NOMO-1 treated with DMSO at 0.1 percent for 48 hours (cell line): ENCODE results near the gene FILIP1.
"Not testable (repeated sequence)": the region's sequence is repeated elsewhere in the genome, so short reads cannot be mapped to it uniquely, and the experiment has no call there.

Experiments used
- DNase-seq: peaks from one replicate; lab custom pipeline; 2025; ENCODE audit not compliant: unreplicated experiment; lab: John Stamatoyannopoulos, UW

The FILIP1 gene

DNA sequence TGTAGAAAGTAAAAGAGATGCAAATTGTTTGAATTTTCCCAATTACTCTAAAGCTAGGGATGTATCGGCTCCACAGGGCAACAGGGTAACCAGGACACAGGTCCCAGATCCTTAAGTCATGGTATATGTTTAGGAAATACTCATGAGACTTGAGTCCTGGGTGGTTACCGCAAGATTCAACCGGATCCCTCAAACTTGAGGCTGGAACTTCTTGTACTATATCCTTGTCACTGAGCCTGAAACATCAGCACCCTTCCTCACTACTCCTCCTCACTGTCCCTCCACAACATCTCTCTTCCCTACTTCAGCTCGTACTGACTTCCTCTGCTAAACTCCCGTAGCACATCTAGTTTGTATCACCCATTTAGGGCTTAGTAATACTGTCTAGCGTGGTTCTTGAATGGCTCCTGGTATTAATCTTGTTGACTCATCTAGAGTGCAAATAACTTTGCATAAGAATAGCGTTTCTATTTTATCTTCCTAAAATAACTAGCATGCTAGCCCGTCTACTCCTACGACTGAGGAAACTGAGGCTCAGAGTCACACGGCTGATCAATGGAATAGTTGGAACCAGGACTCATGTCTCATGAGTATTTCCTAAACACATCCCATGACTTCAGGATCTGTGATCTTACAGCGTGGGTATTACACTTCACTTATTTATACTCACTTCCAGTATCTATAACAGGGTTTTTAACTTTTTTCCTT, 72.1 kb downstream of the FILIP1 start:
- DNase-seq = no peak

DNA sequence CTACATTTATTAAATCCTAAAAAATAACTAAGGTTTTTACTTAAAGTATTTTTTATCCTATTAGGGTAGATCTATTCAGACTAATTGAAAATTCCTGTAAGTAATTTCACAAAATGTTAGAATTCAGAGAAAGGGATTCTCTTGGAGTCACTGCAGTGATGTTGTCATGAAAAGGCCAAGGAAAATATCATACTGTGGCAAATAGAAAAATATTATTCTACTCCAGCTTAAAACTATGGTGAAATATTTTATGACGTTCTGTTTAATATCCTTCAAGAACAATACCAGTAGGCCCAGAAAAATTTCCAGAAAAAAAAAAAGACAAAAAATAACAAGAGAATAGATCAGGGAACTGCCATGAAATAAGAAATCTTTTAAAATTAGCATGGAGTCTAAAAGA, 73.6 kb downstream of the FILIP1 start:
- DNase-seq = no peak

DNA sequence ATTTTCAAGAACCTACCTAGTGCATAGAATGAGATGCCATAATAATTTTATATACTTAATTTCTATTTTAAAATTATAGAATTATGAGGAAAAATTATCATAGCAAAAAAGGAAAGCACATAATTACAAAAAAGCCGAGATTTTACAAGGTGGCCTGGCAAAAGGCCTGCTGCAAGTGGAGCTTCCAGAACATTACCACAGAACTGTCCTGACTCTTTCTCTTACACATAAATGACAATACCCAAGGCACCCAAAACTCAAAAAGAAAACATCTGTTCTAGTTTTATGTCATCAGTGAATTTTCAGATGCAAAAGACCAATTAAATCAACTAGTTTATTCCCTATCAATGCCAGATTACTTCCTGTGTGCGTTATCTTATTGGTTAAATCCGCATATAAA, 74.2 kb downstream of the FILIP1 start:
- DNase-seq = no peak

DNA sequence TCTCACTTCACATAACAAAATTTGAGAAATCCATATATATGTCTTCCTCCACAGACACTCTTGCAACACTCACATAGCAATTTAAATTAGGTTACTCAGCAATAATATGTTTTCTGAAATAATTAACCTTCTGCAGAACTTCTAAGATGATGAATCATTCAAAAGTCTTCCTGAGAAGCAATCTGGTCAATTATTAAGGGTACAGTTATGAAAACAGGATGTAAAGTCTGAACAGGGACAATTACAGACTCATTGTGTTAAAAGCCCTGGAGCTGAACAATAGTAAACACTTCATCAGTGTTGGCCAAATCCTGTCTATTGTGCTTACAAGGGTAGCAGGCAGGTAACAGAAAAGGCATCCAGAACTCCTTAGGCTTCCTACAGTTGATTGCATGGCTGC, 75.4 kb downstream of the FILIP1 start:
- peak; percentile 71 for DNase-seq

DNA sequence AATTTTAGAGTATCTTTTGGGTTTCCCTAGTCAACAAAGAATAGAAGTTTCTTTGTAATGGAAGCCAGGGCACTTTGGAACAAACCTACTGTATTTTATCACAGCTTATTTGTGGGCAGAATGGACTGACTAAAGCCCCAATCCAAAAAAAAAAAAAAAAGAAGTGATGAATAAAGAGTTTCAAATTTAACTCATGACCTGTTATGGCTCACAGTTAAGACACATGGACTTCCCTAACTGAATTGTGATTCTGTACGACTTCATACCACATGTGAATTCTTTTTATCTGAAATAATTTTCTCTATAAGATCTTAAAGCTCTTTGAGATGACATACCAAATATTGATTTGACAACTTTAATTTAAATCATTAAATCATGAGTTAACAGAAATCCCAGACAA, 77.2 kb downstream of the FILIP1 start:
- DNase-seq = no peak

DNA sequence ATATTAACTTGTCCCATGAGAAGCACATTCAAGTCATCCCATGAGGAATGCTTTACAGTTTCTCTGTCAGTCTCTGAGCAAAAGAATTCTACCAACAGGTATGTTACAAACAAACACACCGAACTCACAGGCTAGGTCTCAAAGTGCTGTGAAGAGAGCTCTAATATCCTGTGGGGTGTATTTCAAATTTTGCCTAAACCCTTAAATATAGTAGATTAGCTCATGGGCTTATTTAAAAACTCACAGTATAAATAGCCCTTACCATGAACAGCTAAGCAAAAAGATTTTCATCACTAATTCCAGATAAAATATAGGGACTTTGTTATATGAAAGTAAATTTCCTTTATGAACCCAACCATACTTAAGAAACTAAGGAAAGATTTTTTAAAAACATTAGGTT, 77.8 kb downstream of the FILIP1 start:
- no peak for DNase-seq

DNA sequence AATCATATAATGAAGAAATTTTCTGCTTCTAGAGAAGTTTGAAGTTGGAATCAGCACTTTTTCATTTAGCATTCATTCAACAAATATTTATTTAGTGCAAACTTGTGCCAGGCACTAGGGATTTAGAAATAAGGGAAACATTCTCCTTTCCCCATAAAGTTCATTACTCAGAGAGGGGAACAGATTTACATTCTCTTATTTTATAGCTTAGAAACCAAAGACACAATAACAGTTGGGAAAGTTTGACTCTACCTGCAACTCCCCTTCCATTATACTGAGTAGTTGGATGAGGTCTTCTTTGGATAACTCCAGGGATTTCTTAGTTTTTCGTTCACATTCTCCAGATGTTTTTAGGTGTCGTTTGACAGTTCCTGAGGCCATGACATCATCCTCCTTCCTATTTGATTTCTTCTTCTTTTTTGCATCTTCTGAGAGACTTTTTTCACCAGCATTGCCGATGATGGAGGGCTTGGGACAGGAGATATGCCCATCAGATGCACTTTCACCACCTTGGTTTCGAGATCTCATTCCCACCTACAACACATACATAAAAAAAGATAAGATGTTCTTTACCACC, 79.1 kb downstream of the FILIP1 start:
- DNase-seq = no peak

DNA sequence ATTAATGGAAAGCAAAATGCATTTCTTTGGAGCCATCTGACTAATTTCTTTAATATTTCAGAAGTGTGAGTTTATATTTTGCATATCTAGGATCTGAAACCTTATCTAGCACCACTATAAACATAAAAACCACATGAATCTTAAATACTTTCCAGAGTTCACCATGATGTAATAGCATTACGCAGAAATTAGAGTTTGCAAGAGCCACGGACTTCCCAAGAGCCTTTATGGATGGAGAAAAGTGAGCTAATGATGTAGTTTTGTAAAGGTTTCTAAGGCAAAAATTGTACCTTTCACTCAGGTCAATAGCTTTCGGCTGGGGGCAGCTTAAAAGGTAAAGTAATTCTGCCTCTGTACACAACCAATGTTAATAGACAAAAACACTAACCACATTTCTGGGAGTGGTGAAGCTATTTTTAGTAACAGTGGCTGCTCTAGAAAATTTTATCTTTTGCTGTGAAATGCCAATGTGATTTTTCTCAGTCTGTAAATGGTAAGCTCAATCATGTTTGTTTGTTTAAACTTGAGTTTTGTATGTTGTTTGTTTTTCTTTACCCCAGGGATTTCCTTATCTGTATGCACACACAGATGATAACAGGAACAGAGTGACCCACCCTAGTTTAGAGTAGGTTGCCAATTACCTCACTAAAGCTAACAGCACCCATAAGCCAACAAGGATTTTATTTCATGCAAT, 80.5 kb downstream of the FILIP1 start:
- no peak for DNase-seq

DNA sequence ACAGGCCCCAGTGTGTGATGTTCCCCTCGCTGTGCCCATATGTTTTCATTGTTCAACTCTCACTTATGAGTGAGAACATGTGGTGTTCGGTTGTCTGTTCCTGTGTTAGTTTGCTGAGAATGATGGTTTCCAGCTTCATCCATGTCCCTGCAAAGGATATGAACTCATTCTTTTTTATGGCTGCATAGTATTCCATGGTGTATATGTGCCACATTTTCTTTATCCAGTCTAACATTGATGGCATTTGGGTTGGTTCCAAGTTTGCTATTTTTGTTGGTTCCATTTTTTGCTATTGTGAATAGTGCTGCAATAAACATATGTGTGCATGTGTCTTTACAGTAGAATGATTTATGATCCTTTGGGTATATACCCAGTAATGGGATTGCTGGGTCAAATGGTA, 83.0 kb downstream of the FILIP1 start:
- DNase-seq = not testable (repeated sequence)

DNA sequence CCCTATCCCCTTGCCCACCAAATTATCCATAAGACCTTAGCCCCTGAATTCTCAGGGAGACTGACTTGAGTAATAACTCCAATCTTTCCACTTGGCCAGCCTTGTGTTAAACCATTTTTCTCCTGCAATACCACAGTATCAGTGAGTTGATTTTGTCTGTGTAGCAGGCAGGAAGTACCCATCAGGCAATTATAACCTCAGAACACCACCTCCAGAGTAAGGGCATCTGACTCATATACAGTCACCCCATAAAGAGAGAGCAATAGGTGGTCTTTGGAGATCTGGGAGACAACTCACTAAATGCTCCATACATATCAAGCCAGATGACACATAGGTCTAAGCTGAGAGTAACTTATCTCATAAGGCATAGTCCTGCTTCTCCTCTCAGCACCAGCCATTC, 83.7 kb downstream of the FILIP1 start:
- DNase-seq = no peak

DNA sequence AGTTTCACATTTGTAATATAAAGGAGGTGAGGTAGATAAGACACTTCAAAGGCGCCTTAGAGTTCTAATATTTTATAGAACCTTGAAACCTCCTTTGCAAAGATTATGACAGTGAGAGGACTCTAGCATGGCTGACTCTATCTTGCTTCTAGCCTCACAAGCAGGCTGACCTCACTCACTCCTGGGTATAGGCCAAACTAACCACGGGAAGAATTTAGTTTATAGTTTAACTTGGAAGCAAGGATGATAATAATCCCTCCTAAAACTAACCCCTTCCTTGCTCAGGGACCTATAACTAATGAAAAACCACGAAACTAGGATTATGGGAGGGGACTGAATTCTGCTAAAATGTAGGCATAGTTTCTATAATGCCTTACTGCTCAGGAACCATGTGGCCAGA, 84.3 kb downstream of the FILIP1 start:
- no peak for DNase-seq

DNA sequence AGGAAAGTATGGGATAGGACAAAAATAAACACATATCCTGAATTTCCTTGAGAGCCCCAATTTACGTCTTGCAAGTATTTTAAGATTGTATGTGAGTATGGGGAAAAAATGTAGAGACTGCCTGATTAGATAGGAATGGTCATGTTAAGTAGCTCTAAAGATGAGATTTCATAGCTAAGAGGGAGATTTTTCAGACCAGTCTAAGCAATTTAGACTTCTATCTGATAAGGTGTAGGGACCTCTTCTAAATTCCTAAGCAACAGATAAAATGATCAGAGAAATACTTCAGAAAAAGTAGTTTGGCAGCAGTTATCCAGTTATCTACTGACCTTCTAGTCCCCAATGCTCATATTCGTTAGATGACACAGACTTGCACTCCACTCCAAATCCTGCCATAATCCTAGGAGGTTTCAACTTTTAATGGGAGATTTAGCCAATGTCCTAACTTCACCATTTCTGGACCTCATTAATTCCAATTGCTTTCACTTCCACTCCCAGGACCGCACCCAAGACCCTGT, 90.0 kb downstream of the FILIP1 start:
- DNase-seq = no peak

DNA sequence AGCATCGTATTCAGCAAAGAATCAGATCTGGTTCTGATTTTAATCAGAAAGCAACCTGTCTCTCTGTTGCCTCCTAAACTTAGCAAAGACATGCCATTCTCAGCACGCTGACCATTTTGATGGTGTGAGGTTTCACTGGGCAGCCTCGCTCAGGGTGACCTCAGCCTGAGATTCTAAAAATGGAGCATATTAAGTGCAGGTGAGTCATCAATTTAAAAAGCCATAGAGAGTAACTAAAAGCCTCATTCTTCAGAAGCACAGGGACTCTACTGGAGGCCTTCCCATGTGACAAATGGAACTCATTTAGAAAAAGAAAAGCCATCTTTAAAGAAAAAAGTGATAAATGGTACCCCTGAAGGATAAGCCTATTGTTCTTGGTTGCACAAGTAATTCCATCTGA, 91.3 kb downstream of the FILIP1 start:
- DNase-seq = no peak

DNA sequence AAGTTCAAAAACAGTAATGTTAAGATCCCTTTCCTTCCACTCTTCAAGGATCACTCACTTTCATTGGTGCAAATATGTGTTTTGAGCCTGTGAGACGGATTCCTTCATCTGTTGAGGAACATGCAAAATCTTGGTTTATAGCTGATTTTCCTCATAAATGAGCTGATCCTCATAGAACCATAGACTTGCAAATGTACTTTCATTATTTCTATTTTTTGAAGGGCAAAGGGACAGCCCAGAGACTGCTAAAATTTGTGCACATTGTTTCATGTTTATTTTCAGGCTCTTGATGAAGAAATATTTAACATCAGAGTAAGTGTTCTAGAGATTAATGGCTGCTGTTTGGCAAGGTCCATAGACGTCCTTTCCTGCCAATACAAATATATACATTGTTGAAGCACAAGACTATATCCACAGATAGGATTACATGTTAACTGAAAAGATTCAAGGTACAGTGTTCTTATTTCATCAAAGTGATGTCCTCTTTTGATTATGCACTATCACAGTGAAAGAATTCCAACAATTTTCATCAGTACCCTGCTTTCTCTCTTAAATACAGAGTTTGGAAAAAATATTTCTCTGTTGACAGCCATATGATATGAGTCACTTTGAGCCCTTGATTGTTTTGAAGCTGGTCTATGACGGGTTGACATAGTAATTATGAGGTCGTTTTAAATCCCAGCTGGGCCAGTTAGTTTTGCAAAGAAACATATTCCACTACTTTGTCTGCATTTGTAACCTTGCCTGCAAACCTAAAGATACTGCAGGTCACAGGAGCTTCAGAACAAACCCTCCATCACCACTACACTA, 95.7 kb downstream of the FILIP1 start:
- DNase-seq = no peak

DNA sequence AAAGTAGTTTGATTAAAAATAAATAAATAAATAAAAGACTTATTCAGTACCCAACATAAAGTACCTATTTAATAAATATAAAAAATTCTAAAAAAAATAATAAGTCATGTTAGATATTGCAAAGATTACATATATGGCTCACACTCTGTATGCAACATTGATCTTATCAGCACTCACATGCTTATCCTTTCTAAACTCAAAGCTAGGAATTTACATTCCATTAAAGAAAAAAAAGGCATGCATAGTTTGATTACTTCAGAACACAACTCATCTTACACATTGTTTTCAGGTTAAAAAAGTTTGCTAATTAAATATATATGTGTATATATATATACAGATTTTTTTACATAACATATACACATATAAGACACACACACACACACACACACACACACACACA, 96.4 kb downstream of the FILIP1 start:
- no peak for DNase-seq

DNA sequence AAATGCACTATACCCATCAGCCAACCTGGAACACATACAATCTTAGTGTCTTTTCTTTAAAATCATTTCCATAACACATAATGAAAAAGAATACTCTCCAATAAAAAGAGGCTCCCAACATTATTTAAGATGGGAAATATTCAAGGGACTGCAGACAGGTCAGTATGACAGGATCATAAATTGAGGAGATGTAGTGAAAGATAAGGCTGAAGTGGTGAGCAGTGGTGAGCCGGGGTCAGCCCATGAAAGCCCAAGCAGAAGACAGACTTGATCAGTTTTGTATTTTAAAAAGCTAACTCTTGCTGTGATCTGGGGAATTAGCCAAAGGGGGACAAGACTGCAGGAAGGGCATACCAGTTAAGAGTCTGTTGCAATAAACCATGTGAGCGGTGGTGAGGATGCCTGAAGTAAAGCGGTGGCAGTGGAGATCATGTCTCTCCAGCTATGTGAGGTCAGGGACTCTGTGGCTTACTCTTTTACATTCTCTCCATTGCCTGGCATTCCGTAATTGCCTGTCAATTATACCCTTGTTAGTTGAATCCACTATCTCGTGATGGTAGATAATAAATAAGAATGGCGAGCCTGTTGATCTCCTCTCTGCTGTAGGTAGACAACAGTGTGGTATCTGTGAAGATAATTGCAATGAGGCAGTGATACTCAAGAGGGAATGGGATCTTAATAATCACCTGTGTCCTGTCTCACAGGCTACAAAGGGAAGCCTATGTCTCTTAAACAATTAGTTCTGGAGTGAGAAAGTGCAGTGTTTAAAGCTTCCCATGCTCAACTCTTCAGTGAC, 97.4 kb downstream of the FILIP1 start:
- DNase-seq = no peak

DNA sequence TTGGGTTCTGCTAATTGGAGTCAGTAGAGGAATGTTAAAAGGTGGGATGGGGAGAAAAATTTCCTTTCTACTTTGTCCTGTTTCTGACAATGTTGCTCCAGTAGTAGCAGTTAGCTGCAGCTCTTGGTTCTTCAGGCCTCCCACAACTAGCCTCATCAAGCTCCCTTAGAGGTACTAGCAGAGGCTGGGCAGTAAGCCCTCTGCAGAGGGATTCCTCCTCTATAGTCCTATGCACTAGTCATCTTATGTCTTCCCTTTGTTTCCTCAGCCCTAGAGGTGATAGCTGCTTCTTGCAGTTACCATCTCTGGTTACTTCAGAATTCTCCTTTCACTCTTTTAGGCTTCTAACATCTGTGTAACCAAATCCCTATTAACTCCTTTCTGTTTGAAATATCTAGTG, 99.8 kb downstream of the FILIP1 start:
- no peak for DNase-seq

DNA sequence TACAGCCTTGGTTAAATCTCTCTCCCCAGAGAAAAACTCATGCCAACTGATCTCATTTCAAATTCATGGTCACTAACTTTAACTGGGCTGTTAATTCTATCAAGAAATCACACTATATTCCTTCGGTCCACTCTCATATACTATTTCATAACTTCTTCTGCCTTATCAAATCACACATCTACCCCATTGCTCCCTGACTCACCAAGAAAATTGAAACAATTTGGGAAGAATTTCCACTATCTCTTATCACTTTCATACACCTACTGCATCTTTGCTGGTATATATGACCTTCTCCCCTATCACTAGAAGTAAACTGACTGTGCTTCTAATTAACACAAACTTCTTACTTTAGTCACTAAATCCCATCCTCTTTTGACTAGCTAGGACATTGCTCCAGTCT, 102.3 kb downstream of the FILIP1 start:
- no peak for DNase-seq

DNA sequence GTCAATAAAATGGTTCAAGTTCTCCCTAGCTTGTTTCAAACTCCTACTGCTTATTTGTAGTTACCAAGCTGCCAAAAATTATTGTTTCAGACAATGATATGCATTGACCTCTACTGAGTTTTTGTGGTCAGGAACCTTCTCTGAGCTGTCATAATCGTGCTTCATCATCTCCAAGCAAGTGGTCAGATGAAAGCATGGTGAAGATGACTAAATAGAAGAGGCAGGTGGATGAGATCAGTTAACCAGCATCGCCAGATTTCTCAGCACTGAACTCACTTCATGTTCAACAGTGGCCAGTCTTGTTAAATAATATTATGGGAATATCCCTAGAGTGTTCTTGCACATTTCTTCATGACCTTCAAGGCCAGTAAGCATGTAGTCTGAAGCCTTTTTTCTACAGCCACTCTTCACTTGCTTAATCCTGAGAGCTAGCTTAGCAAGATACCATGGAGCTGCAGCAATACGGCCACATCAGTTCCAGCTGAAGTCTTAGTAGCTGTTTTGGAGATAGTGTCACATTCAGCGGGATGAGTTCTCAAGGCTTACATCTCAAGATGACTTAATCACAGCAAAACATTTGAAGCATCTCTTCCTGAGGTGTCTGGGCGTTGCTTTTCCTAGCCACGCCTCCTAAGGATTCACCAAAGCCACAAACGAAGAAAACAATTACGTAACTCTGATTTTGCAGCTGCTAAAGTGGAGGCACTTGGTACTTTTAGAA, 107.4 kb downstream of the FILIP1 start:
- DNase-seq = peak; percentile 5

DNA sequence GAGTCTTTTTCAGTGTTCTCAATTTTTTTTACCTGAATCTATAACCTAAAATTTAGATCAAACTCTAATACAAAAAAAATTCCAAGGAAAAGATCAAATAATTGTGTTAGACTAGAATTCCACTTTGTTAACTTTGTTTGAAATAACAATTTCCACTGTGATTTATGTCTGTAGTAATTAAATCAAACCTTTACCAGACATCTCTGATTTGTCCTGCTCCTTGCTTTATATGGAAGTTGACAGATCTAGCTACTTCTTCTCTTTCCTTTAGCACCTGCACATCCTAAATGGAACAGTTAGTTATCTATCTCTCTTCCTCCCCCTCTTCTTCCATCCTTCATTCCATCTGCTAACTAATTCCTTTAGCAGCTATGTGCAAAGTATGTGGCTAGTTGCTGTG, 109.5 kb downstream of the FILIP1 start:
- DNase-seq = no peak
